Central memory CD4-positive, alpha-beta T cell (primary cell): ENCODE measurements around the gene CPT1A.
A peak's percentile ranks its signal among the peaks of the same experiment; 100 is the strongest.

Source experiments
- DNase-seq: peaks from one replicate; pipeline ENCODE4 v3.0.0; 2022

CPT1A gene

GRCh38 chr11:68828155-68828931 is 13.4 kb downstream of the CPT1A start:
- DNase-seq: no peak

GRCh38 chr11:68827733-68828132 is 14.0 kb downstream of the CPT1A start:
- no peak for DNase-seq

GRCh38 chr11:68826726-68827125 is 15.0 kb downstream of the CPT1A start:
- no peak for DNase-seq

GRCh38 chr11:68825571-68825970 is 16.1 kb downstream of the CPT1A start:
- peak; percentile 41 for DNase-seq

- no peak for DNase-seq
Observed at GRCh38 chr11:68822546-68822945, 19.2 kb downstream of the CPT1A start.

- no peak for DNase-seq
Observed at GRCh38 chr11:68821670-68822069, 20.0 kb downstream of the CPT1A start.

GRCh38 chr11:68819362-68819761 is 22.4 kb downstream of the CPT1A start:
- no peak for DNase-seq

GRCh38 chr11:68818181-68818580 is 23.5 kb downstream of the CPT1A start:
- DNase-seq: no peak

GRCh38 chr11:68817554-68817953 is 24.2 kb downstream of the CPT1A start:
- no peak for DNase-seq

GRCh38 chr11:68816917-68817419 is 24.7 kb downstream of the CPT1A start:
- peak; percentile 8 for DNase-seq

- DNase-seq: no peak
Observed at GRCh38 chr11:68816251-68816776, 25.4 kb downstream of the CPT1A start.

- no peak for DNase-seq
Observed at GRCh38 chr11:68813773-68814172, 27.9 kb downstream of the CPT1A start.

- no peak for DNase-seq
Observed at GRCh38 chr11:68812526-68812925, 29.2 kb downstream of the CPT1A start.

- DNase-seq: no peak
Observed at GRCh38 chr11:68810164-68810563, 31.6 kb downstream of the CPT1A start.

GRCh38 chr11:68809506-68809905 is 32.2 kb downstream of the CPT1A start:
- DNase-seq: no peak

GRCh38 chr11:68808787-68809186 is 32.9 kb downstream of the CPT1A start:
- DNase-seq: no peak

- DNase-seq: no peak
Observed at GRCh38 chr11:68806931-68807844, 34.5 kb downstream of the CPT1A start.

GRCh38 chr11:68804786-68805185 is 36.9 kb downstream of the CPT1A start:
- no peak for DNase-seq

GRCh38 chr11:68803766-68804165 is 38.0 kb downstream of the CPT1A start:
- DNase-seq: no peak

GRCh38 chr11:68798221-68798813 is 43.4 kb downstream of the CPT1A start:
- DNase-seq: no peak

- no peak for DNase-seq
Observed at GRCh38 chr11:68796801-68797200, 44.9 kb downstream of the CPT1A start.

GRCh38 chr11:68792400-68792966 is 49.2 kb downstream of the CPT1A start:
- DNase-seq: no peak

- no peak for DNase-seq
Observed at GRCh38 chr11:68784653-68785052, 57.1 kb downstream of the CPT1A start.
